GM21825 (cell line): ENCODE data around the gene TRMU.

Experiments used
- ATAC-seq: cut with Tn5 transposase; IDR thresholded peaks from one replicate; pipeline ENCODE4 v1.9.1; 2021; ENCODE audit warnings: mild to moderate bottlenecking, moderate library complexity; ENCODE audit not compliant: unreplicated experiment

Gene TRMU

GRCh38 chr22:46368422-46368821, 32.9 kb downstream of the TRMU start:
- ATAC-seq, result no peak

GRCh38 chr22:46368871-46369715, 33.6 kb downstream of the TRMU start:
- ATAC-seq, result no peak

GRCh38 chr22:46369716-46370583, 34.4 kb downstream of the TRMU start:
- no peak for ATAC-seq

DNA sequence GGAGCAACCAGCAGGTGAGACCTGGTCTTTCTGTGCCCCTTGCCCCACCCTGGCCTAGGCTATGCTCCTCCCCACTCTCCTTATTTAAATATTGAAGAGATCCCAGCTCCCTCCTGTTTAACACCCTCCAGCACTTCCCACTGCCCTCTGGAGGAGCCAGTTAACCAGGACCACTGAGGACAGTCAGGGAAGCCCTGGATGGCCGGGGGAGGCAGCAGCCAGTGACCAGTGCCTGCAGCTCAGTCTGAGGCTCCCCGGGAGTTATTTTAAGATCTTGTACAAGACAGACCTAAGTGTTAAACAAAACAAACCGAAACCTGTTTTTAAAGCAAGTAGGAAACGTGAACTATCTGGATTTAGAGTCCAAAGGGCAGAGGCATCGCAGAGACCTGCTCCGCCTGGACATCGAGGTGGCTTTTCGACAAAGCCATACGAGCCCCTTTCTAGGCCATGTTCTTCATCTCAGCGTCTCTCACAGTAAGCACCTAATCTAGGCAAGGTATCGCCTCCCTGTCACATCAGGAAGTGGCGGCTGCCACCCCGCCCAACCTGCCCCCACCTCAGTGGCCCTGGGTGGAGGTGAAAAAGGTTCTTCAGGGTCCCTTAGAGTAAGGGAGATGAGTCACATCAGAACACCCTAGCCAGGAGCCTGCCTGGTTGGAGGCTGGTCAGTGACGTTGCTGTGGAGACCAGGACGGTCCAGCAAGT, 35.2 kb downstream of the TRMU start:
- no peak for ATAC-seq

- no peak for ATAC-seq
Measured at GRCh38 chr22:46371623-46372226, 36.2 kb downstream of the TRMU start.

- no peak for ATAC-seq
Measured at GRCh38 chr22:46372686-46373085, 37.2 kb downstream of the TRMU start.

DNA sequence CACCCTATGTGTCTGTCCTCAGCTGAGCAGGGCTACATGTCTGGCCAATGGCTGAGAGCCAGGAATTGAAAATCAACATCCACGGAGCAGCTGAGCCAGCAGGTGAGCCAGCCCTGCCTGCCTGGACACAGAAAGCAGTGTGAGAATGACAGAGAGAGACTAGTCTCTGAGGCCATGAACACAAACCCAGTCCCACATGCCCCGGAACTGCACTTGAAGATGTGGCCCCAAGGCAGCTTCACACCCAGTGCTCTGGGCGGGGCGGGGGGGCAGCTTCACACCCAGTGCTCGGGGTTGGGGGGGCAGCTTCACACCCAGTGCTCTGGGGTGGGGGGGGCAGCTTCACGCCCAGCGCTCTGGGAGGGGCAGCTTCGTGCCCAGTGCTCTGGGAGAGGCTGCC, 37.6 kb downstream of the TRMU start:
- no peak for ATAC-seq

DNA sequence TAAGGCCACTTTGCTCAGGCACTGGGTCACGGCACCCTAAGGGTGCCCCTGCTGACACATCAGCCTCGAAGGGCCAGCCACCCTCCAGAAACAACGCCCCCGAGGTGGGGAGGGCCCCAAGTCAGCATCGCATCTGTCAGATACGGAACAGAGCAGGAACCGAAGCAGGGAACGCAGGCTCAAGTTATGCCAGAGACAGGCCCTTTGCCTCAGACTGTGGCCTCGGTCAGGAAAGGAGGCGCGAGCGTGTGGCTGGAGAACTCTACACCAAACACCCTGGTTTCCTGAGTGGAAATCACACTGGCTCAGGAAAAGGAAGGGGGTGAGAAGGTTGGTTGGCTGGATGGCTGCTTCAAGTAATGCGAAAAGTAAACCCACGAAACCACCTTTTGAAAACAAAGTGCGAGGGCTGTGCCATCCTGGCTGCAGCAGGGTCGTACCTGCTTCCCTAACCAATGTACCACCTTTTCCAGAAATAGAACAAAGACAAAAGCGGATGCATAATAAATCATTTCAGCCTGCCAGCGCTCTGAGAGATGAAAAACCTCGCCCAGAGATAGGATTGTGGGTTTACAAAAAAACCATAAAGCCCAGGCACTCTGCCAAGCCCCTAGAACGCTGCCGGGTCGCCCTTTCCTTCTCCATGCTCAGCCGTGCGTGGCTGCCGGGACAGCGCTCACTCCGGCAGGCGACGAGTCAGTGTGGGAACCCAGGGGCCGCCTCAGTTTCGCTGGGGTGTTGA, 38.6 kb downstream of the TRMU start:
- ATAC-seq, result no peak

DNA sequence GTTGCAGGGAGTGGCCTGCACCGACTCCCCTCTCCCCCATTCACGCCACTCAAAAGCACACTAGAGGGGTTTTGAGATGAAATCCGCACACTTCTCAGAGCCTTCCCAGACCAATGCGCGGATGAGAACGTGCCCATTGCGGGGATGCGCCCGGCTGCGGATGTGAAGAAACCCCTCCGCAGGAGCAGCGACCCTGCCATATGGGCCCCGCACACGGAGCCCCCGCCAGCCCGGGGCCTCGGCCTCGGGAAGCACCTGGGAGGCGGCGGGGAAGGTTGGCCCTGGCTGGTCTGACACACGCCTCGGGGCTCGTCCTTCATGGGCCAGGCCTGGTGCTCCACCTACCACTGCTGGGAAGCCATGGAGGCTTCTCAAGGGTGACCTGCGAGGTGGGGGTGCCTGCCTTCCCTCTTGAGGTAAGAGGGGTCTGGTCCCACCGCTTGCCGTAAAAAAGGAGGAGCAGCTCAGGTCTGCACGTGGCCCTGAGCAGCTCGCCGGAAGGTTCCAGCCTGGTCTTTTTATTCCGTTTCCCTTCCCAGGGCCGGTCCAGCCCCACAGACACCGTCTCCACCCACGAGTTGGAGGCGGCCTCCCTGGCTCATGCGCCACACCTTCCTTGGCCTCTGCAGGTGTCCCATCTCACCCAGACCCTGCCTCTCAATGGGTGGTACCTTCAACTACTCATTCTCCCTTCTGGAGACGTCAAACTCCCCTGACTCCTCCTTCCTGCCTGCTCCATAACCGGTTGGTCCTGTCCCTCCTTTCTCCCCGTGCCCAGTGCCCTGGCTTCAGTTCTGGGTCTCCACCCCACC, 39.4 kb downstream of the TRMU start:
- ATAC-seq, result no peak

DNA sequence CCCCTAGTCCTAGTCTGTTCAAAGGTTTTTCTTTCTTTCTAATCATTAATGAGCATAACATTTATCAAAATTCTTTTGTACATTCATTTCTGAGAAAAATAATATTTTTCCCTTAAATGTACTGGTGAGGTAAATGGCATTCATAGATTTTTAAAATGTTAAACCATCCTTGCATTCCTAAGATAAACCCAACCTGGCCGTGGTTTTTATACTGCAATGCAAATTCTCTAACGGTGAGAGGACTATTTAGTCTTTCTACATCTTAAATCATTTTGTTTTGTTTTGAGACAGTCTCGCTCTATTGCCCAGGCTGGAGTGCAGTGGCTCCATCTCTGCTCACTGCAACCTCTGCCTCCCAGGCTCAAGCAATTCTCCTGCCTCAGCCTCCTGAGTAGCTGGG, 40.6 kb downstream of the TRMU start:
- ATAC-seq, result no peak

DNA sequence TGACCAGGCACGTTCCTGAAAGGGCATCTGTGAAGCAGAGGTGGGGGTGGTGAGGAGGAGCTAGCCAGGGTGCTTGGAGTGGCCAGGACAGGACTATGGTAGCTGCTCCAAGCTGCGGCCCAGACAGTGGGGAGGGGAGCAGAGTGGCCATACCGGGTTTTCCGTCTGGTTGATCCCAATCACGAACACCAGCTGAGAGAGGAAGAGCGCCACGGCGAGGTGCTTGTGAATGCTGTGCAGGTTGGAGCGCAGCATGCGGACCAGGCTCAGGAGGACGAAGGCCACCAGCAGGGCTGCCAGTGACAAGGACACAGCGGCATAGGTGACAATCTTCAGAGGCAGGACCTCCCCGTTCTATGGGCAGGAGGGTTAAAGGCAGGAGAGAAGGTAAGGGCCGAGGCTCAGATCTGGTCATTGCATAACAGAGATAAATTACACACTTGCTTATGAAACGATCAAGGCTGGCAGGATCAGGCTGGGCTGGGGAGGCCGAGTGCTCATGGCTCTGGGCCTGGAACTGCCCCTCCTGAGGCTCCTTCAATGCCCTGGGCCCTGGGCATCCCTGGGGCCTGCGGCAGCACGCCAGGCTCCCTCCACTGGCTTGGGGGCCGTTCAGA, 41.5 kb downstream of the TRMU start:
- no peak for ATAC-seq

DNA sequence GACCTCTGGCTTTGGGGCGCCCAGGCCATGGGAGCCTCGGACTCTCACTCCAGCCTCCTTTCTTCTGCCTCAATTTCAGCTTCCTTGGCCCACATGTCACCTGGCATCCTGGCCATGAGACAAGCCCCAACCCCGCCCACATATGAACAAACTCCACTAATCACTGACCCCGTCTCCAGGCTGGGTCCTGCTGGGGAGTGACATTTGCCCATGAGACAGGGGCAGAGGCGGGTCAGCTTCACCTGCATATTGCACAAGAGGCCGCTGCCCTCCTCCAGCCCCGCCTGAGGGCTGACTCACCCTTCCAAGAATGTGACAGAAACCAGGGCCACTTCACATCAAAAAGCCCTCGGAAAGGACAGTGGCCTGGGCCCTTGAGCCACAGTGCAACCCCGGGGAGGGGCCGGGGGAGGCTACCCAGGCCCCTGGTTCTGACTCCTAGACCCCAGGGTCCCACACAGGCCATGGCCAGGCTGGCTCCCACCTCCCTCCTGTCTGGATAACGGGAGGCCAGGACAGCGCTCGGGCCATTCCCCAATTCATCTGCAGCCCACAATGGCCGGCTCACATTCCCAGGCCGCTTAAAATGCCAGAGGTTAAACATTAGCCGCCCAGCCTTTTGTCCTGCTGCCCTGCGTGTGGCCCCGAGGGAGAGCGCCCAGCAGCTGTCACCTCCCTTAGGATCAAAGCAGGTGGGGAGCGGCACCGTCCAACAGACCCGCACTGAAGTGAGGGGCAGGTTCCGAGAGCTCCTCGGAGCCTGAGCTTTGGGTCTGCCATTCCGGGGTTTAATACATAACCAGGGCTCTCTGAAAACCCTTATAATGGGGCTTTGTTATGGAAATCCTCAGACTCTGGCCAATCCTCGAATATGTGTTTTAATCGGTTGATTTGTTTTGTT, 42.3 kb downstream of the TRMU start:
- no peak for ATAC-seq

DNA sequence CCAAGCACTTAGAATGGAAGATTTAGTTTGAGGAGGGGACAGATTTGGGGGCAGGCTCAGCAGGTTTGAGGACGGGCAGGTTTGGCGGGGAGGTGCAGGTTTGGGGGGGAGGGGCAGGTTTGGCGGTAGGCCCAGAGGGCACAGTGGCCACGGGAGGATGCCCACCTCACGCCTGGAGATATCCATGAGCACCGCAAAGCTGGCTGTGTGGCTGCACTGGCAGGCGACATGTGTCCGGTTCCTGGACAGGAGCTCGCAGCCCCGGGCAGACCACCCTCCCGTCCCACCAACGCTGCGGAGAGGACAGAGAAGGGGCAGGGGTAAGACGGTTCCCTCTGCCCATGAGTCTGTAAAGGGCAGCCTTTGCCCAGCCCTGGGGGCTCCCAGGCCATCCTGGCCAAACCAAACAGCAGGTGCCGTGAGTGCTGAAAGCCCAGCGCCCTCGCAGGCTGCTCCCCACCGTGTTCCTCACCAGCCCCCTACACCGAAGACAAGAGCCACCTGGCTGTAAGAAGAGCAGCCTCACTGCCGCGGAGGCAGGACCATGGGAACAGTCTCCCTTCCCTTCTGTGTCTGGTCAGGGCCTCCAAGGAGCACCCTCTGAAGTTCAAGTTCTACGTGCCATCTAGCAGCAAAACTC, 43.0 kb downstream of the TRMU start:
- no peak for ATAC-seq

DNA sequence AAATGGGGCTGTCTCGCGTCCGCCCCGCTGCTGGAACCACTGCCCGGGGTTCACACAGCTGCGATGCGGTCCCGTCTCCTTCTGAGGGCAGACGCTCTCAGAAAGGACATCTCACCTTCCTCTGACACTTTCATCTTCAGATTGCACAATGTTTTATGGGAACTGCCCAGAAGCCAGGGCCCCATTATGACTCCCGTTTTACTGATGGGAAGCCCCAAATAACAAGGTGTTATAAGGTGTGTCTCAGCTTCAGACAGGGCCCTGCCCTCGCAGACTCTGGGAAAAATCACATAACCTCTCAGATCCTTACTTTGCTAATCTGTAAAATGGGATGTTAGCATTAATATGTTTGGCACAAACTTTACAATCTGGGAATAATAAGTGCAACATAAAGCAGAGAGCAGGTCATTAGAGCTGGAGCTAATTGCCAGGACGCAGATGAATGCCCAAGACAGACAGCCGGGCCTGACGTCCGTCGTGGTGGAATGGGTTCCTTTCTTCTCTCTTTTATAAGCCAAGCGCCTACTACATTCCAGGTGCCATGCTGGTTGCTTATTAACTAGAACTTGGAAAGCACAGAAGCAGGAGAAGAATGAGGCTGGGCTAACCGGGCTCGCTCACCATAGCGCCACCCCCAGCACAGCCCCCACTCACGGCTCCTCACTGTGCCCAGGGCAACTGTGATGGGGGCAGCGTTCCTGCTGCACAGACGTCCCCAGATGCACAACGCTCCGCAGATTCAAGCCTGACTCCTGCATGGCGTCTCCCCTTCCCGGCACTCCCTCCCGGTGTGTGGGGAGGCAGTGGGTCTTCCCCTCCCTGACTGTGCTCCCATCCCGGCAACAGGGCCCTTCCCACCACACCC, 43.8 kb downstream of the TRMU start:
- no peak for ATAC-seq

GRCh38 chr22:46380069-46380468, 44.6 kb downstream of the TRMU start:
- ATAC-seq, result no peak

DNA sequence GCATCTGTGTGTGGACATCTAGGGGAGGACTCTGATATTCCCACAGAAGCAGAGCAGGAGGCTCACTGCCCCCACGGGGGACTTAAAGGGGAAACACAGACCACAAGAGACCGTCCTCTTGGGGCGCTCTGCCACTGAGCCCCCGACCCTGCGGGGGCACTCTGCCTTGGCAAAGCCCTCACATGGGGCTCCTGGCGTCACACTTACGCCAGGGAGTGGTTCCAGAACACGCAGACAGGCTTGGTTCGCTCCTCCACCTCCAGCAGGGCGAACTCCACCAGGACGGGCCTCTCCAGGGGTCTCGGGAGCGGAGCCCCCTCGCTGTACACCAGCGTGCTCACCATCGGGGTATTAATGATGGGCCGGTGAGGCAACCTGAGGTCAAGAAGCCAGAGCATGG, 45.1 kb downstream of the TRMU start:
- no peak for ATAC-seq

DNA sequence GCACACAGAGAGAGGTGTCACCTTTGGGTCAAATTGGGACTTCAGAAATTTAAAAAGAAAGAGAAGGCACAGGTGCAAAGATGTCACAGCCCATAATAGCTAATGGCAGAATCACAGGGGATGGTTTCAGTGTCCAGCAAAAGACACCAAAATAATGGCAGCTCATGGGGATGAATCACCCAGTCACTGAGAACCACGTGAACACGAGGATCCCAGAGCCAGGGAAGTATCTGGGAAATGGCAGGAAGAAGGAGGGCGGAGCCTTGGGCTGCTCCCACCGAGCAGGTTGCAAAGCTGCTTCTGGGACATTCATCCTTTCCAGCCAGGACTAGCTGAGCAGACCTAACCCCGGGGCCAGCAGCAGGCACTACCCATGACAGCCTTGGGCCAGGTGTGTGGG, 45.6 kb downstream of the TRMU start:
- no peak for ATAC-seq
